PC-9 (cell line): ENCODE results near the gene STK17A. TPM values are rescaled to one million over a fixed set of nuclear protein-coding genes. Genes with fewer than 3 reads are reported as not detected.
A peak's percentile ranks its signal among the peaks of the same experiment; 100 is the strongest.

Source experiments
- BruUV-seq: library from RNA; stranded (reverse); fragments of 400-500 nt; replicated peaks from 2 replicates; lab custom pipeline; 2021; lab: Mats Ljungman, UMichigan
- CTCF ChIA-PET: fragments of 300-600 bp; sonication (Branson Sonifier 250); formaldehyde crosslinking; loops from one replicate; lab custom pipeline; 2022; ENCODE audit warnings: antibody characterized with exemption; lab: Charles Lee
- POLR2A ChIA-PET: fragments of 300-600 bp; sonication (Branson Sonifier 250); formaldehyde crosslinking; loops from one replicate; lab custom pipeline; 2022; ENCODE audit warnings: antibody characterized with exemption; ENCODE audit not compliant: unreplicated experiment; lab: Charles Lee
- DNase-seq, 2 experiments: peaks; one replicate each; pipeline versions ENCODE4 v3.0.0 to v3.0.0-alpha.2; 2015 to 2022; ENCODE audit warnings: mixed read lengths in 1 of 2
- H2AFZ ChIP-seq: fragments of 200-600 bp; sonication (generic); 2 replicates; pipeline ENCODE4 v1.8.1; 2017; ENCODE audit warnings: antibody characterized with exemption
- H3F3A ChIP-seq: fragments of 200-600 bp; sonication (generic); 2 replicates; pipeline ENCODE4 v1.8.1; 2017; ENCODE audit warnings: antibody characterized with exemption, mild to moderate bottlenecking, low read depth; ENCODE audit not compliant: insufficient read depth
- H3K27ac ChIP-seq: fragments of 200-600 bp; sonication (generic); 2 replicates; pipeline ENCODE4 v1.6.1; 2016; ENCODE audit warnings: mixed run types
- H3K27me3 ChIP-seq: fragments of 200-600 bp; sonication (generic); 2 replicates; pipeline ENCODE4 v1.6.1; 2016; ENCODE audit warnings: low read depth, mixed run types; ENCODE audit not compliant: insufficient read depth
- H3K36me3 ChIP-seq: fragments of 200-600 bp; sonication (generic); 2 replicates; pipeline ENCODE4 v1.6.1; 2016; ENCODE audit warnings: low read depth, mixed run types
- H3K4me1 ChIP-seq: fragments of 200-600 bp; sonication (generic); replicated peaks from 2 replicates; pipeline ENCODE4 v1.6.1; 2016; ENCODE audit warnings: mixed run types; ENCODE audit not compliant: insufficient read depth
- H3K4me2 ChIP-seq: fragments of 200-600 bp; sonication (generic); 2 replicates; pipeline ENCODE4 v1.6.1; 2017; ENCODE audit warnings: mixed run types
- H3K4me3 ChIP-seq: fragments of 200-600 bp; sonication (generic); 2 replicates; pipeline ENCODE4 v1.6.1; 2016; ENCODE audit warnings: mixed run types
- H3K79me2 ChIP-seq: fragments of 200-600 bp; sonication (generic); 2 replicates; pipeline ENCODE4 v1.6.1; 2017; ENCODE audit warnings: low read depth, mixed run types
- H3K9me2 ChIP-seq: fragments of 200-600 bp; sonication (generic); 2 replicates; pipeline ENCODE4 v1.8.1; 2017; ENCODE audit warnings: mild to moderate bottlenecking; ENCODE audit not compliant: insufficient read depth
- H3K9me3 ChIP-seq: fragments of 200-600 bp; sonication (generic); 2 replicates; pipeline ENCODE4 v1.8.1; 2016; ENCODE audit warnings: low read depth; ENCODE audit not compliant: insufficient read depth
- H4K20me1 ChIP-seq: fragments of 200-600 bp; sonication (generic); 2 replicates; pipeline ENCODE4 v1.8.1; 2017; ENCODE audit not compliant: insufficient read depth
- EZH2 ChIP-seq: fragments of 200-600 bp; sonication (generic); IDR thresholded peaks from 2 replicates; pipeline ENCODE4 v1.8.0; 2017; ENCODE audit warnings: antibody characterized with exemption, low read depth
- intact Hi-C: fragments of 100-400 bp; cut with micrococcal nuclease; formaldehyde crosslinking; loops from one replicate; pipeline ENCODE4 v1.10.0; 2022; ENCODE audit not compliant: unreplicated experiment
- total RNA-seq: library from RNA; stranded (reverse); gene quantifications from 2 replicates; pipeline ENCODE4 v1.2.3, GENCODE V29; 2021
- TF ChIP-seq, protein P1 (sequence below): fragments of 200-600 bp; sonication (generic); conservative IDR thresholded peaks from 2 replicates; pipeline ENCODE4 v1.6.1; 2017; ENCODE audit warnings: mixed run types, antibody characterized with exemption, mild to moderate bottlenecking, moderate library complexity

STK17A gene
- total RNA-seq, 1 experiment from 2014 or later: 18.8 TPM

DNA sequence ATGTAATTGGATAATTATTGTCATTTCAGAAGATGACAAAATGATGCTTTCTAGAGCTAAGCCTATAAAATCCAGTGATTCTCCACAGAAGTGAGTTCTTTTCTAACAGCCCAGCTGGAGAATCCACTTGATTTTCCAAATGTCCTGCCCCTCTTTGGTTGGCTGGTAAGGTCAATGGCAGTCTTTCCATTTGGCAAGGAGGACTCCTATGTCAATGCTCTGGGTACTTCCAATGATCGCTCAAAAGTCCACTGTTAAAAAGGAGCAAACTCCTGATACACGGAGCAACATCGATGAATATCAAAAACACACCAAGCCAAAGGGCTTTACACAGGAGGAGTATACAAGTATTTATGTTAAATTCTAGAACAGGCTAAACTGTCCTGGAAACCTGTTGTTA, 57.8 kb downstream of the STK17A start:
- H3K9me2 ChIP-seq: no peaks in the 10 kb centered on the region
- intact Hi-C loops: no loop called here
- no peaks in the 10 kb centered on the region for H3K9me3 ChIP-seq
- POLR2A ChIA-PET: interaction anchor here (0.6 kb wide), 1 partner anchor 46 kb away, joined by 5 read pairs; no protein-coding TSS in a partner anchor
- H4K20me1 ChIP-seq: no peaks in the 10 kb centered on the region
- H3K27me3 ChIP-seq: no peaks in the 10 kb centered on the region
- H3K4me3 ChIP-seq: no peak overlapping the region
- no peak overlapping the region for H3K4me2 ChIP-seq
- TF ChIP-seq, protein P1, sequence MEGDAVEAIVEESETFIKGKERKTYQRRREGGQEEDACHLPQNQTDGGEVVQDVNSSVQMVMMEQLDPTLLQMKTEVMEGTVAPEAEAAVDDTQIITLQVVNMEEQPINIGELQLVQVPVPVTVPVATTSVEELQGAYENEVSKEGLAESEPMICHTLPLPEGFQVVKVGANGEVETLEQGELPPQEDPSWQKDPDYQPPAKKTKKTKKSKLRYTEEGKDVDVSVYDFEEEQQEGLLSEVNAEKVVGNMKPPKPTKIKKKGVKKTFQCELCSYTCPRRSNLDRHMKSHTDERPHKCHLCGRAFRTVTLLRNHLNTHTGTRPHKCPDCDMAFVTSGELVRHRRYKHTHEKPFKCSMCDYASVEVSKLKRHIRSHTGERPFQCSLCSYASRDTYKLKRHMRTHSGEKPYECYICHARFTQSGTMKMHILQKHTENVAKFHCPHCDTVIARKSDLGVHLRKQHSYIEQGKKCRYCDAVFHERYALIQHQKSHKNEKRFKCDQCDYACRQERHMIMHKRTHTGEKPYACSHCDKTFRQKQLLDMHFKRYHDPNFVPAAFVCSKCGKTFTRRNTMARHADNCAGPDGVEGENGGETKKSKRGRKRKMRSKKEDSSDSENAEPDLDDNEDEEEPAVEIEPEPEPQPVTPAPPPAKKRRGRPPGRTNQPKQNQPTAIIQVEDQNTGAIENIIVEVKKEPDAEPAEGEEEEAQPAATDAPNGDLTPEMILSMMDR: no peak
- no peak for TF ChIP-seq EZH2
- BruUV-seq: no TSS peak
- H2AFZ ChIP-seq: no peak overlapping the region
- no peak for DNase-seq
- H3K36me3 ChIP-seq: peaks cover 84% of the 10 kb centered on the region
- CTCF ChIA-PET: no interaction called here
- peaks cover 16% of the 10 kb centered on the region for H3F3A ChIP-seq
- H3K4me1 ChIP-seq: peaks cover 6% of the 10 kb centered on the region; the same call in 1 of the 2 replicates
- peaks cover 31% of the 10 kb centered on the region for H3K79me2 ChIP-seq
- no peak overlapping the region; the same call in 1 of the 2 replicates for H3K27ac ChIP-seq

DNA sequence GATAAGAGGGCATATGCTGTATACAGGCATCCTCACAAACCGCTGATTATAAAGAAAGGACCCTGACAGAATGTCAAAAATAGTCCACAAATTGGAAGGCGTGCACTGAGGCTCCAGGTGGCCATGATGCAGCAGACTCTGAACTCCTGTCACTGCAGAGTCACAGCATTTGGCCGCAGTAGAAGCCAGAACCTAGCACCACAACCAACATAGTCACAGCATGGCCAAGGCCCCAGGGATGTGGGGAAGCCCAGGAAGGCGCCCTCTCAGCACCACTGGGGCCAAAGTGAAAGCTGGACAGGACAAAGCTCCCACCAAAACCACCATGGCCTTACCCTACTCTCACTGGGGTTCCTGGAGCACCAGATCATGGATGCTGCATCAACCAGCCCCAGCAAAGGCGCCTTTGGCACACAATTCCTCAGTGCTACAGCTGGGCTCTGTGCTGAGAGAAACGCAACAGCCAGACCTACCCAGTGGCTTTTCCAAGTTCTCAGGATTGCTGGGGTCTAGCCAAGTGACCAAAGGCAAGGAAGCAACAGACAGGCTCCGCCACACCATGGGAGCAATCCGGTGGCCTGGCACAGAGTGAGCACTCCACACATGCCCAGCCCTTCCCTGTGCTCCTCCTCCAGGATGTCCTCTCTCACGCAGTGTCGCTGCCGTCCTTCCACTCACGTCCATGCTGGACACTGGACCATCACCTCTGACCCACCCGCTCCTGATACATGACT, 60.2 kb downstream of the STK17A start:
- H3K79me2 ChIP-seq: peaks cover 50% of the 10 kb centered on the region
- DNase-seq: no peak
- H3K4me1 ChIP-seq: peaks cover 27% of the 10 kb centered on the region
- H4K20me1 ChIP-seq: no peaks in the 10 kb centered on the region
- ChIA-PET POLR2A (no interaction called here), CTCF (no interaction called here)
- BruUV-seq: no TSS peak
- H3K4me2 ChIP-seq: no peak overlapping the region
- H3K9me3 ChIP-seq: no peaks in the 10 kb centered on the region
- peaks cover 22% of the 10 kb centered on the region for H3F3A ChIP-seq
- H3K36me3 ChIP-seq: peaks cover 81% of the 10 kb centered on the region
- H3K4me3 ChIP-seq: no peak overlapping the region
- H3K27ac ChIP-seq: peak overlapping the region; percentile 1; the same call in 1 of the 2 replicates
- H2AFZ ChIP-seq: no peak overlapping the region
- intact Hi-C loops: no loop called here
- no peaks in the 10 kb centered on the region for H3K9me2 ChIP-seq
- TF ChIP-seq, protein P1: no peak
- TF ChIP-seq EZH2: no peak
- no peaks in the 10 kb centered on the region for H3K27me3 ChIP-seq

DNA sequence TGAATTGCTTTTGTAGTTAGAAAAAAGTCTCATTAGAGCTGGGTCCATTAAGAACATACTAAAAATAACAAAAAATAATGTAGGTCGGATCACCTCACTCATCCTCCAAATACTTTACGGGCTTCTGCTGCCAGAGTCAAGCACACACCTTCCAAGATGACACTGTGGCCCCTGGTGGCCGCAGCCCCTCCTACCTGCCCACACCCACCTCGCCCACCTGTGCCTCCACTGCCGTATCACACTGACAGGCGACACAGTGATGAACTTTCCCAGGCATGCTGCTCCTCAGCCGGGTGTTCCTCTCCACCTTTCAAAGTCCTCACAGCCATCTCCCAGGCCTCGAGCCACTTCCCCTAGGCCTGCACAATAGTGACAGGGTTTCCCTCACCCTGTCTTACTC, 60.9 kb downstream of the STK17A start:
- CTCF ChIA-PET: no interaction called here
- no peak for TF ChIP-seq EZH2
- TF ChIP-seq, protein P1: no peak
- no peaks in the 10 kb centered on the region for H4K20me1 ChIP-seq
- H3K27me3 ChIP-seq: no peaks in the 10 kb centered on the region
- H3K4me2 ChIP-seq: no peak overlapping the region
- no peak overlapping the region for H3K4me3 ChIP-seq
- no TSS peak for BruUV-seq
- H3K27ac ChIP-seq: no peak overlapping the region
- intact Hi-C loops: no loop called here
- peaks cover 50% of the 10 kb centered on the region for H3K79me2 ChIP-seq
- H2AFZ ChIP-seq: no peak overlapping the region
- peaks cover 27% of the 10 kb centered on the region for H3F3A ChIP-seq
- DNase-seq: no peak
- peaks cover 35% of the 10 kb centered on the region for H3K4me1 ChIP-seq
- H3K9me3 ChIP-seq: no peaks in the 10 kb centered on the region
- H3K9me2 ChIP-seq: no peaks in the 10 kb centered on the region
- POLR2A ChIA-PET: no interaction called here
- peaks cover 77% of the 10 kb centered on the region for H3K36me3 ChIP-seq
